ENCODE data around the gene MANSC4. TPM values are rescaled to one million over a fixed set of nuclear protein-coding genes. Genes with fewer than 3 reads are reported as not detected.

Gene MANSC4
- total RNA-seq, 1 experiment from 2014 or later: not detected

- no peaks in the 10 kb centered on the region for H3K4me1 Mint-ChIP-seq (ENCODE audit: low read depth, unreplicated experiment)
- CTCF ChIA-PET: no interaction called here
- H3K36me3 Mint-ChIP-seq (ENCODE audit: insufficient read depth, unreplicated experiment): no peaks in the 10 kb centered on the region
- no TSS peak for BruUV-seq (replicated peaks)
- intact Hi-C loops (cut with micrococcal nuclease; ENCODE audit: unreplicated experiment): no loop called here
- TF ChIP-seq, protein P1, sequence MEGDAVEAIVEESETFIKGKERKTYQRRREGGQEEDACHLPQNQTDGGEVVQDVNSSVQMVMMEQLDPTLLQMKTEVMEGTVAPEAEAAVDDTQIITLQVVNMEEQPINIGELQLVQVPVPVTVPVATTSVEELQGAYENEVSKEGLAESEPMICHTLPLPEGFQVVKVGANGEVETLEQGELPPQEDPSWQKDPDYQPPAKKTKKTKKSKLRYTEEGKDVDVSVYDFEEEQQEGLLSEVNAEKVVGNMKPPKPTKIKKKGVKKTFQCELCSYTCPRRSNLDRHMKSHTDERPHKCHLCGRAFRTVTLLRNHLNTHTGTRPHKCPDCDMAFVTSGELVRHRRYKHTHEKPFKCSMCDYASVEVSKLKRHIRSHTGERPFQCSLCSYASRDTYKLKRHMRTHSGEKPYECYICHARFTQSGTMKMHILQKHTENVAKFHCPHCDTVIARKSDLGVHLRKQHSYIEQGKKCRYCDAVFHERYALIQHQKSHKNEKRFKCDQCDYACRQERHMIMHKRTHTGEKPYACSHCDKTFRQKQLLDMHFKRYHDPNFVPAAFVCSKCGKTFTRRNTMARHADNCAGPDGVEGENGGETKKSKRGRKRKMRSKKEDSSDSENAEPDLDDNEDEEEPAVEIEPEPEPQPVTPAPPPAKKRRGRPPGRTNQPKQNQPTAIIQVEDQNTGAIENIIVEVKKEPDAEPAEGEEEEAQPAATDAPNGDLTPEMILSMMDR (IDR thresholded peaks at IDR 0.05; ENCODE audit: unreplicated experiment): no peak
- no peak for DNase-seq
- H3K27me3 Mint-ChIP-seq (ENCODE audit: unreplicated experiment): no peaks in the 10 kb centered on the region
- H3K4me3 Mint-ChIP-seq (ENCODE audit: low read depth, unreplicated experiment): no peak overlapping the region
- H3K9me3 Mint-ChIP-seq (ENCODE audit: low read depth, unreplicated experiment): no peaks in the 10 kb centered on the region
- H3K27ac Mint-ChIP-seq (ENCODE audit: unreplicated experiment): no peak overlapping the region
Observed at GRCh38 chr12:27769142-27769673, 10.8 kb downstream of the MANSC4 start.

GRCh38 chr12:27766587-27766986, 13.4 kb downstream of the MANSC4 start:
- CTCF ChIA-PET: no interaction called here
- TF ChIP-seq, protein P1 (IDR thresholded peaks at IDR 0.05; ENCODE audit: unreplicated experiment): no peak
- H3K27ac Mint-ChIP-seq (ENCODE audit: unreplicated experiment): no peak overlapping the region
- H3K4me1 Mint-ChIP-seq (ENCODE audit: low read depth, unreplicated experiment): no peaks in the 10 kb centered on the region
- no peaks in the 10 kb centered on the region for H3K36me3 Mint-ChIP-seq (ENCODE audit: insufficient read depth, unreplicated experiment)
- H3K4me3 Mint-ChIP-seq (ENCODE audit: low read depth, unreplicated experiment): no peak overlapping the region
- H3K27me3 Mint-ChIP-seq (ENCODE audit: unreplicated experiment): no peaks in the 10 kb centered on the region
- BruUV-seq (replicated peaks): no TSS peak
- intact Hi-C loops (cut with micrococcal nuclease; ENCODE audit: unreplicated experiment): no loop called here
- no peak for DNase-seq
- H3K9me3 Mint-ChIP-seq (ENCODE audit: low read depth, unreplicated experiment): no peaks in the 10 kb centered on the region

- no TSS peak for BruUV-seq (replicated peaks)
- no peak overlapping the region for H3K27ac Mint-ChIP-seq (ENCODE audit: unreplicated experiment)
- no peaks in the 10 kb centered on the region for H3K36me3 Mint-ChIP-seq (ENCODE audit: insufficient read depth, unreplicated experiment)
- H3K9me3 Mint-ChIP-seq (ENCODE audit: low read depth, unreplicated experiment): no peaks in the 10 kb centered on the region
- no peaks in the 10 kb centered on the region for H3K4me1 Mint-ChIP-seq (ENCODE audit: low read depth, unreplicated experiment)
- intact Hi-C loops (cut with micrococcal nuclease; ENCODE audit: unreplicated experiment): no loop called here
- CTCF ChIA-PET: no interaction called here
- TF ChIP-seq, protein P1 (IDR thresholded peaks at IDR 0.05; ENCODE audit: unreplicated experiment): no peak
- no peaks in the 10 kb centered on the region for H3K27me3 Mint-ChIP-seq (ENCODE audit: unreplicated experiment)
- DNase-seq: no peak
- H3K4me3 Mint-ChIP-seq (ENCODE audit: low read depth, unreplicated experiment): no peak overlapping the region
Observed at GRCh38 chr12:27762757-27763156, 17.3 kb downstream of the MANSC4 start.

DNA sequence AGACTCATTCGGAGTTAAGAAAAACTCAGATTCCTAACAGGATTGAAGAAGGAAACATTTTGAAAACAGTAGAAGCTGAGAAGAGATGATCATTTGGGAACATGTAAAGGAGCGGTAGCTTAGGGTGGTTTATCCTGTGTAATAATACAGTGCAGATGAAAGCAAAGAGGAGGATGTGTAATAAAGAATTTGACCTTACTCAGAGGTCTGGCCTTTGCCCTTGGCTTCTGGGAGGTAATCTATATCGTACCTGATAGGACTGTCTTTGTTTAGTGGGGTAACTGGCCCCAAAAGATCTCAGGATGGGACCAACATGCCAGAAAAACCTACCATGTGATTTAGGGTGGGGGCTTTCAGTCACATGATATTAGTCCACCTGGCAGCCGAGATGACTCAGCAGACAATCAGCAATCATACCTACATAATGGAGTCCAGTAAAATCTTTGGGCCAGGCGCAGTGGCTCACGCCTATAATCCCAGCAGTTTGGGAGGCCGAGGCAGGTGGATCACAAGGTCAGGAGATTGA, 23.3 kb downstream of the MANSC4 start:
- Mint-ChIP-seq H3K4me1 (ENCODE audit: low read depth, unreplicated experiment) (peaks cover 7% of the 10 kb centered on the region), H3K27me3 (ENCODE audit: unreplicated experiment) (no peaks in the 10 kb centered on the region), H3K9me3 (ENCODE audit: low read depth, unreplicated experiment) (no peaks in the 10 kb centered on the region), H3K36me3 (ENCODE audit: insufficient read depth, unreplicated experiment) (peaks cover 6% of the 10 kb centered on the region), H3K4me3 (ENCODE audit: low read depth, unreplicated experiment) (no peak overlapping the region), H3K27ac (ENCODE audit: unreplicated experiment) (no peak overlapping the region)
- BruUV-seq (replicated peaks): no TSS peak
- intact Hi-C loops (cut with micrococcal nuclease; ENCODE audit: unreplicated experiment): no loop called here
- CTCF ChIA-PET: interaction anchor here (0.8 kb wide), 1 partner anchor 11 kb away, joined by 3 read pairs; no protein-coding TSS in a partner anchor
- TF ChIP-seq, protein P1 (IDR thresholded peaks at IDR 0.05; ENCODE audit: unreplicated experiment): no peak
- no peak for DNase-seq
